ENCODE data around the gene SRRT.

Gene SRRT

GRCh38 chr7:100867776-100868485 lies 7.0 kb upstream of the SRRT start:
- H3K9ac ChIP-seq: no peak overlapping the region
- H3K27me3 ChIP-seq (ENCODE audit: insufficient read depth, low read depth): no peaks in the 10 kb centered on the region
- H4K20me1 ChIP-seq (ENCODE audit: insufficient read depth): no peaks in the 10 kb centered on the region
- H3K4me3 ChIP-seq (IDR thresholded peaks at IDR 0.05; ENCODE audit: insufficient read depth, low read depth, low read length): no peak overlapping the region
- TF ChIP-seq CTCF (conservative IDR thresholded peaks at IDR 0.05; ENCODE audit: low read depth, low read length): no peak
- H3K27ac ChIP-seq: no peak overlapping the region
- no peaks in the 10 kb centered on the region for H3K79me2 ChIP-seq (ENCODE audit: insufficient read depth, low read depth)
- no peaks in the 10 kb centered on the region for H3K36me3 ChIP-seq (ENCODE audit: insufficient read depth)
- H3K4me2 ChIP-seq: no peak overlapping the region
- no peaks in the 10 kb centered on the region for H3K4me1 ChIP-seq (ENCODE audit: low read depth, poor library complexity, severe bottlenecking)
- no peak overlapping the region for H2AFZ ChIP-seq (ENCODE audit: low read depth)

- peak overlapping the region; percentile 92 for H2AFZ ChIP-seq (ENCODE audit: low read depth)
- peaks cover 21% of the 10 kb centered on the region for H3K4me1 ChIP-seq (ENCODE audit: low read depth, poor library complexity, severe bottlenecking)
- H4K20me1 ChIP-seq (ENCODE audit: insufficient read depth): no peaks in the 10 kb centered on the region; the same call in 1 of the 2 replicates
- H3K9ac ChIP-seq: no peak overlapping the region
- H3K79me2 ChIP-seq (ENCODE audit: insufficient read depth, low read depth): peaks cover 37% of the 10 kb centered on the region
- TF ChIP-seq CTCF (conservative IDR thresholded peaks at IDR 0.05; ENCODE audit: low read depth, low read length): no peak
- H3K4me3 ChIP-seq (IDR thresholded peaks at IDR 0.05; ENCODE audit: insufficient read depth, low read depth, low read length): no peak overlapping the region
- no peak overlapping the region for H3K27ac ChIP-seq
- H3K4me2 ChIP-seq: peak overlapping the region; percentile 75
- no peaks in the 10 kb centered on the region for H3K27me3 ChIP-seq (ENCODE audit: insufficient read depth, low read depth)
- H3K36me3 ChIP-seq (ENCODE audit: insufficient read depth): no peaks in the 10 kb centered on the region; the same call in 1 of the 2 replicates
Measured at GRCh38 chr7:100873599-100874299, 1.2 kb upstream of the SRRT start.

- peak overlapping the region; percentile 83; the same call in 1 of the 2 replicates for H3K27ac ChIP-seq
- peak overlapping the region; percentile 92 for H2AFZ ChIP-seq (ENCODE audit: low read depth)
- H3K9ac ChIP-seq: peak overlapping the region; percentile 90; the same call in 1 of the 2 replicates
- H3K36me3 ChIP-seq (ENCODE audit: insufficient read depth): no peaks in the 10 kb centered on the region; the same call in 1 of the 2 replicates
- no peak overlapping the region for H3K4me3 ChIP-seq (IDR thresholded peaks at IDR 0.05; ENCODE audit: insufficient read depth, low read depth, low read length)
- H3K4me1 ChIP-seq (ENCODE audit: low read depth, poor library complexity, severe bottlenecking): peaks cover 21% of the 10 kb centered on the region
- peaks cover 42% of the 10 kb centered on the region for H3K79me2 ChIP-seq (ENCODE audit: insufficient read depth, low read depth)
- TF ChIP-seq CTCF (conservative IDR thresholded peaks at IDR 0.05; ENCODE audit: low read depth, low read length): no peak
- H3K4me2 ChIP-seq: peak overlapping the region; percentile 75
- no peaks in the 10 kb centered on the region; the same call in 1 of the 2 replicates for H4K20me1 ChIP-seq (ENCODE audit: insufficient read depth)
- H3K27me3 ChIP-seq (ENCODE audit: insufficient read depth, low read depth): no peaks in the 10 kb centered on the region
Measured at GRCh38 chr7:100874300-100874576, 665 bp upstream of the SRRT start.

DNA sequence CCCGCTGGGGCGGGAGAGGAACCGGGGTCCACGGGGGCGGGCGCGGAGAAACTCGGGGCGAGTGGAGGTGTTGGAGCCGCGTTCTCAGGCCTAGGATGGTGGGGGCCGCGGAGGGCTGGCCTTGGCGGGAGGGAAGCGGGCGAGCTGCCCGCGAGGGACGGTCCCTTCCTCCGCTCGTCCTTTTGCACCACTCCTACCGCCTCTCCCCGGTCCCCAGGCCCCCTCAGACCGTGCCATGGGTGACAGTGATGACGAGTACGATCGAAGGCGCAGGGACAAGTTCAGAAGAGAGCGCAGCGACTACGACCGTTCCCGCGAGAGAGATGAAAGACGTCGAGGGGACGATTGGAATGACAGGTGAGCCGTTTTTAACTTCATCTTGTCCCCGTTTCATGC lies 451 bp downstream of the SRRT start:
- 0 out of 2 replicates have a peak, but pooled peaks have one; percentile 7 for TF ChIP-seq CTCF (conservative IDR thresholded peaks at IDR 0.05; ENCODE audit: low read depth, low read length)
- H2AFZ ChIP-seq (ENCODE audit: low read depth): peak overlapping the region; percentile 75
- H3K36me3 ChIP-seq (ENCODE audit: insufficient read depth): no peaks in the 10 kb centered on the region; the same call in 1 of the 2 replicates
- peak overlapping the region; percentile 59 for H3K4me3 ChIP-seq (IDR thresholded peaks at IDR 0.05; ENCODE audit: insufficient read depth, low read depth, low read length)
- peak overlapping the region; percentile 83 for H3K27ac ChIP-seq
- no peaks in the 10 kb centered on the region for H3K27me3 ChIP-seq (ENCODE audit: insufficient read depth, low read depth)
- peaks cover 21% of the 10 kb centered on the region for H3K4me1 ChIP-seq (ENCODE audit: low read depth, poor library complexity, severe bottlenecking)
- H3K9ac ChIP-seq: peak overlapping the region; percentile 90
- H3K79me2 ChIP-seq (ENCODE audit: insufficient read depth, low read depth): peaks cover 53% of the 10 kb centered on the region
- H3K4me2 ChIP-seq: peak overlapping the region; percentile 93
- H4K20me1 ChIP-seq (ENCODE audit: insufficient read depth): no peaks in the 10 kb centered on the region; the same call in 1 of the 2 replicates
